GM13976 (cell line): ENCODE data around the gene KCTD10.

Source experiments
- DNase-seq: peaks from one replicate; pipeline ENCODE4 v3.0.0; 2012; ENCODE audit warnings: low spot score
- CTCF ChIP-seq: IDR thresholded peaks from 2 replicates; pipeline ENCODE4 v1.5.1; 2012; ENCODE audit warnings: borderline replicate concordance, mild to moderate bottlenecking; ENCODE audit not compliant: insufficient read depth; ENCODE audit errors: extremely low read depth, missing control alignments, control extremely low read depth
- in situ Hi-C: fragments of 300-500 bp; cut with MboI; formaldehyde crosslinking; loops from one replicate; pipeline ENCODE4 v1.12.0; 2022; ENCODE audit warnings: low sequenced_read_pairs, mixed read lengths, inconsistent platforms; ENCODE audit not compliant: unreplicated experiment

Gene KCTD10

GRCh38 chr12:109482894-109483293, 5.8 kb upstream of the KCTD10 start:
- no peak for DNase-seq
- no peak for TF ChIP-seq CTCF
- in situ Hi-C loops: no loop called here

GRCh38 chr12:109482491-109482890, 5.4 kb upstream of the KCTD10 start:
- no peak for DNase-seq
- in situ Hi-C loops: no loop called here
- TF ChIP-seq CTCF: no peak

- DNase-seq: no peak
- in situ Hi-C loops: no loop called here
- no peak for TF ChIP-seq CTCF
Observed at GRCh38 chr12:109481863-109482262, 4.8 kb upstream of the KCTD10 start.

- in situ Hi-C loops: no loop called here
- DNase-seq: no peak
- TF ChIP-seq CTCF: no peak
Observed at GRCh38 chr12:109480356-109480755, 3.3 kb upstream of the KCTD10 start.

GRCh38 chr12:109479761-109480160, 2.7 kb upstream of the KCTD10 start:
- no peak for TF ChIP-seq CTCF
- in situ Hi-C loops: no loop called here

GRCh38 chr12:109477963-109478315, 839 bp upstream of the KCTD10 start:
- no peak for TF ChIP-seq CTCF
- in situ Hi-C loops: no loop called here
- DNase-seq: no peak

More at GRCh38 chr12:109479761-109480160, 2.7 kb upstream of the KCTD10 start:
- no peak for DNase-seq

- DNase-seq: peak; percentile 43
- no peak for TF ChIP-seq CTCF
- in situ Hi-C loops: no loop called here
Observed at GRCh38 chr12:109476807-109477184, 304 bp downstream of the KCTD10 start.
